GM18517 (cell line): ENCODE data around the gene ATP5PF.
A peak's percentile ranks its signal among the peaks of the same experiment; 100 is the strongest.
"Not testable (repeated sequence)": the region's sequence is repeated elsewhere in the genome, so short reads cannot be mapped to it uniquely, and the experiment has no call there.

Experiments used
- ATAC-seq: cut with Tn5 transposase; IDR thresholded peaks from one replicate; pipeline ENCODE4 v1.9.1; 2021; ENCODE audit warnings: mild to moderate bottlenecking, moderate library complexity; ENCODE audit not compliant: unreplicated experiment

The ATP5PF gene

GRCh38 chr21:25734904-25735645 is at the start of gene ATP5PF, which contains the start of gene GABPA:
ATP5PF (minus strand) TSS chr21:25734904; CDS start chr21:25729794, 5,110 bp downstream.
GABPA (plus strand) TSS chr21:25734972; CDS start chr21:25741599, 6,627 bp downstream.
- ATAC-seq: peak; percentile 89

- not testable (repeated sequence) for ATAC-seq
Measured at GRCh38 chr21:25778126-25778875, 43.6 kb upstream of the ATP5PF start.

DNA sequence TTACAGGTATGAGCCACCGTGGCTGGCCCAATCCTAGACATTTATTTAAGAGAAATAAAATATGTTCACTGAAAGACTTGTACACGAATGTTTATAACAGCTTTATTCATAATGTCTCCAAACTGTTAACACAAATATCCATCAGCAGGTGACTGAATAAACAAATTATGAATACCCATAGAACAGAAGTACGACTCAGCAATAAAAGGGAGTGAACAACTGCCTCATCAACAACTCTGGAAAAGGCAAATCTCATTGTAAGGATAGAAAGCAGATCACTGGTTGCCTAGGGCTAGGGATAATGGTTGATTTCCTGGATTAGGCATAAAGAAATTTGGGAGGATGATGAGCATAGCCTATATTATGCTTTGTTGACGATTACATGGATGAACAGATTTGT is 41.7 kb upstream of the ATP5PF start:
- ATAC-seq: no peak

DNA sequence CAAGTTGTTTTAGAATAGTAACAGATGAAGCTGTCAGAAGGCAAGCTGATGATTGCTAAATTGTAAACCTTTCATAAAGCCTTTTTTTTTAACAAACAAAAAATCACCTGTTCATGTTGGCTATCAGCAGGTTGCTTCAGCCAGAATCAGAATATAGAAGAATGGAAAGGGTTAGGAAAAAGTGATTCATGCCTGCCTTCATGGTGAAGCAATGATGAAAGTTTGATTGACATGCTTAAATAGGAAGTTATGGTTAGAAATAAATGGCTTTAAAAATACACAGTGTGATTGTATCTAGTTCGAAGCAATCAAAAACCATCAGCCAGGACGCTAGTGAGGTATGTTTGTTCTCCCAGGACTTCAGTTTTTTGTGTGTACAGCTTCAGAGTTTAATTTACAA is 38.0 kb upstream of the ATP5PF start:
- ATAC-seq: no peak

DNA sequence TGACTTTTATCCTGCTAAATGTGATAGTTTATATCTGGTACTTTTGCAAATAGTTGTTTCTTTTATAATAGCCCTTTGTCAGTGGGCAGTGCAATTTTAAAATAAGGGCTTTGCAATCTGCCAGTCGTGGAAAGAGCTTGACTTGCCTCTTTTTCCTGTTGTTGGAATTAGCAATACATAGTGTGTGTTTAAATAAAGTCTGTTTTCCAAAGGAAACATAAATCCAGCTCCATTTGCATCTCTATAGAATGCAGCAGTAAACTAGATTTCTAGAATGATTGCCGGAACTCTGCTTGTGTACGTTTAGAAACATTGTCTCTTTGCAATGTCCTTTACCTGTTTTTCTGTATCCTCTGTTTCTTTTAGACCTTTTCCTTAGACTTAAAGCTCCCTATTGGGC is 33.2 kb upstream of the ATP5PF start:
- ATAC-seq: no peak

GRCh38 chr21:25764065-25764464 is 29.4 kb upstream of the ATP5PF start:
- ATAC-seq: no peak

DNA sequence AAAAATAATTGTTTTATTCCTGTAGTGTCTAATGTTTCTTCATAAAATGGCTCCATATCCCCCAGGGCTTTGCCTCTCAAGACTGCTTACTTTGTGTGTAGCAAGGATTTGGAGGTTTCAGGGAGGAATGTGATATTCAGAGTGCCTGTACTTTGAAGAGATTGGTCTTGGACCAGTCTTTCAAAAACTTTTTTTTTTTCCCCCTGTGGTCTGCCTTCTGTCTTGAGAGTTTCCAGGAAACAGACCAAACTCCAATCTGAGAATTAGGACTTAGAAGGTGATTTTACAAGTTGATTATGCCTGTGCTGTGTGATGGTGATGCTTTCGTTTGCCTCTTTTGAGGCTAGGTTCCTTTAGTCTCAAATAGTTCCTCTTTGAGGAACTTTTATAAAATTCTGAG is 26.0 kb upstream of the ATP5PF start:
- ATAC-seq: no peak

GRCh38 chr21:25760061-25760460 is 25.4 kb upstream of the ATP5PF start:
- ATAC-seq: no peak

DNA sequence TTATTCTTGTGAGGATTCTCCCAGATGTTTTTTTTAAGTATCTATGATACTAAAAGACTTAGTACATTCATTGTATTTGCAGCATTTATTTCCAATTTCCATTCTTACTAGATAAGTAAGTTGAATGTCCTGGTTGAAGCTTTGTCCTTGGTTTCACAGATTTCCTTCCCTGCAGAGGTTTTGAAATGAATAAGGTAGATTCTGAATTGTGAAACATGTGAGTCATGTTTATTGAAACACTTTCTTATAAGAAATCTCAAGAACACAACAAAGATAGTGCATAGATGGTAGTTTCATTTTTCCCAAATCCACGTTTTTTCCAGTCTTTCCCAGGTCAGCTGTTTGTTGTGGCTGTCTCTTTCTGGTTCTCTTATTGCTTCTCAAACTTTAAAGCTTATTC is 24.9 kb upstream of the ATP5PF start:
- ATAC-seq: no peak

GRCh38 chr21:25757531-25757930 is 22.8 kb upstream of the ATP5PF start:
- no peak for ATAC-seq

DNA sequence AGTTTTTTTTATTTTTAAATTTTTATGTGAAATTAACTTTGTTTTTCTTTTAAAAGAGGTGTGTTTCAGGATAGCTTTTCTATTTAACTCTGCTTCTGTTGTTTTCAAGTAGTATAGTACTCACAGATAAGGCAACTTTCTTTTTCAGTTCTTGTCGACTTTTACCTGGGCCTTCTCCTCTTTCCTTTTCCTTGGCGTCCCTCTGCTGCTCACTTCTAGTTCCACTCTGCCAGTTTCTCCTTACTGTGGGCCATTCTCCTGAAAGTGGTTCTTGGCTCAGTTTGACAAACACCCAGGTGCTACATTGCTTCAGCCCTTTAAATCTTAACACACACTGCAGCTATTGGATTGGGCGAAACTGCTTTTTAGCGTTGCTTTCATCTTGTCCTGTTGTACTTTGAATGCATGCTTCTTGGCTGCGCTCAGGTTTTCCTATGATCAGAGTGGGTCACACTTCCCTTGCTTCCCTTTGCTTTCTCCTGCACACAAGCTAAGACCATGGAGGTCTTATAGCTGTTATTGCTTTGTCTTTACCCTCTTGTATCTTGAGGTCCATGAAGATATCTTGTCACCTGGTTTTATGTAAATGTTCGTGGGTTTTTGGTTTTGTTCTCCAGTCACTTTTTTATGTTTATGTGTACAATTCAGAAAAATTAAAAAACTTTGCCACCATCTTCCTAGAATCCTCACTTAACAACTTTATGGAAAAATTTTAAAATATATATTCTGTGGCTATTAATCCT is 21.7 kb upstream of the ATP5PF start:
- no peak for ATAC-seq

DNA sequence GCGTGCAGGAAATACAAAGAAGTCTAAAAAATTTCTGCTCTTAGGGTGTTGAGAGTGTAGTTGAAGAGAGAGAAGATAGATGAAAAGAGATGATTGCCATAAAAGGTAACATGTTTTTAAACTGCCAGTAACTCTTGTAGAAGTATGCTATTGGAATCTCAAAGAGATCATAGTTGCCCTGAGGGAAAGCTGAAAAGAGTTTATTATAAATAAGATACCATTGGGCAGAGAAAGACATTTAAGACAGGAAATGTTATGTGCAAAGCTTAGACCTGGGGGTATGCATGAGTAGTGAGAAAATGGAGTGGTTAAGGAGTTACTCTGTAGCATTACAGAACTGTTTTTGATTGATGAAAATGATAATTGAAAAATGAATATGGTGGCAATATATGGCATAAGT is 17.7 kb upstream of the ATP5PF start:
- ATAC-seq: no peak

GRCh38 chr21:25750085-25750484 is 15.4 kb upstream of the ATP5PF start:
- ATAC-seq: no peak

DNA sequence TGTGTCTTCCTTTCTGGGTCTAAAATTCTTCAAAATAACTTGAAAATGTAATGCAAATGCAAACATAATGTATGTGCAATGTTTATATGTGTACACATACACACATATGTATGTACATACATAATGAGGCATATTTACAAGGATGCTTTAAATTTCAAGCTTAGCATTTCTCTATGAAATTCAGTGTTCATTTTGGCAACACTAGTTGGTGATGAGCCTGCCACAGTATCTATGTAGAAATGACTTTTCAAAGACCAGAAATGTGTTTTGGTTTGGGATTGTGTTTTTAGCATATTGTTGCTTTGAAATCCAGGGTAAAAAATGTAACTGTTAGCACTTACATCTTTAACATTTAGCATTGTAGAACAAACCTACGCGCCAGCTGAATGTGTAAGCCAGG is 10.2 kb upstream of the ATP5PF start:
- ATAC-seq: no peak

DNA sequence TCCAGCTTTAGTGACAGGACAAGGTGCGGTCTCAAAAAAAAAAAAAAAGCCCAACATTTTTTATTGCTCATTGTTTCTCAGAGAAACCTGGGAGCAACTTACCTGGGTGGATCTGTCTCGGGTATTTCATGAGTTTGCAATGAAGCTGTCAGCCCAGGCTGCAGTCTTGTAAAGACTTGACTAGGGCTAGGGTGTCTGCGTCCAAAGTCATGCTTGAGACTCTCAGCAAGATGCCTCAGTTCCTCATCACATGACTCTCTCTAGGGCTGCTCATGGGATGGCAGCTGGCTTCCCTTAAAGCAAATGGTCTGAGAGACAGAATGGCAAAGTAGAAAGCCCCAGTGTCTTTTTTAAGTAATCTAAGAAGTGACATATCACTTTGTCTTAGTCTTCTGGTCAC is 8.2 kb upstream of the ATP5PF start:
- no peak for ATAC-seq

DNA sequence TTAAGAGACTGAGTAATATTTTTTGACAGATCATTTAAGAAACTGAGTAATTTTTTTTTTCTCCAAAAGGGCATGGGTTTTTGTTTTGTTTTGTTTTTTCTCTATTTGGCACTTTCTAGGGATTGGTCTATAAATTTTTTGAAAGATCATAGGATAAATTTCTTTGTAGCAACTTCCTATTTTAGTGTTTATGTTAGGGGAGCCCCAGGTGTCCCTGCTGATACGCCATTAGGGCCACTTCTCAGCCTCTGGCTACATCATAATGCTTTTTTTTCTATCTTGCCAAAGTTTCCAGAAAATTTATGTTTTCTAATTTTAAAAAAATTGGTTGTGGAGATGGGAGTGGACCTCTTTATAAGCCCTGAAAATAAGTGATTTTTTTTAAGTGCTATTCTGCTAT is 2.7 kb upstream of the ATP5PF start:
- no peak for ATAC-seq

DNA sequence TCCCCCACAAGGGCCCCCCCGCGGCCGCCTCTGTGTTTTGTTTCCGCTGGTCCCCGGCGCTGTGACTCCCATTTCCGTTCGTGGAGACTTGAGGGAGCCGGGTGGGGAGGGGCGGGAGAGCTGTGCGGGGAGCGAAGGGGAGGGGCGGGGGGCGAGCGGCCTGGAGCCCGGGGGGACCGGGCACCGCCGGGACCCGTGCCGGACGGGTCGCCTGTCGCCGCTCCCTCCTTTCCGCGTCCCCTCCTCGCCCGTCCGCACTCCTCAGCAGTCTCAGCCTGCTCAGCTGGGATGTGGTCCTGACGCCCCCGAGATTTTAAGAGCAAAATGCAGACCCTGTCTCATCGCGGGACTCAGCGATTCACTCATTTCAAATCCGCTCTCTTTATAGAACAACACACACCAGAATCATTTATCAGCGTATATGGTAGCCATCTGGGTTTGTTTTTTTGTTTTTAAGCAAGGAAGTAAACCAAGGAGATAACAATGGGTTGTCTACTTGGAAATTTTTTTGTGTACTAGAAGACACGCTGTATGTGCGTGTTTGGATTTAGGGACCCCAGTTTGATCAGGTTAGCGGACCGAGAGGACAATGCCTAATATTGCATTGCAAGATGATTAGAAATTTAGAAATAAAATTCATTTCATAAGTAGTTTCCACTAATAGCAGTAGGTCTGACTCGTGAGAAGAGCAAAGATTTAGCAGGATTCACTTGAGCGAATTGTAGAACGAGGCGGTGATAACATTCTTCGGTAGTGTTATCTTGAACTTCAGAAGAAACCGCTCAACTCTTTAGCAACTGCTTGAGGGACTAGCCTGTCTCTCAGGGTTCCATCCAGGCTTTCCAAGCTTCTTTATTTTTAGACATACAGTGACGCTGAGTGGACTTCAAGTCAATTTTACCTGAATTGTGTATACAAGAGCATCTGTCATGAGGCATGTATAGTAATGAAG is 1.2 kb upstream of the ATP5PF start:
- ATAC-seq: peak; percentile 7

DNA sequence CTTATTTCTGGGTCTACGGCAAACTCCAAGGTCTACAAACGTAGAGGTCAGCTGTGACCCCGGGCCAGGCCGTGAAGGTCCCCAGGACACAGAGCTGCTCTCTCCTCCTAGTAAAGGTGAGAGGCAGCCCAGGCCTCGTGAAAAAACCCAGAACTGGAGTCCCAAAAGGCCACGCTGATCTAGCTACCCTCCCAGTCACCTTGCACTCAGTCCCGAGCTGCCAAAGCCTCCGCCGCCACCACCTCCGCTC is 125 bp downstream of the ATP5PF start:
- ATAC-seq: peak; percentile 6

DNA sequence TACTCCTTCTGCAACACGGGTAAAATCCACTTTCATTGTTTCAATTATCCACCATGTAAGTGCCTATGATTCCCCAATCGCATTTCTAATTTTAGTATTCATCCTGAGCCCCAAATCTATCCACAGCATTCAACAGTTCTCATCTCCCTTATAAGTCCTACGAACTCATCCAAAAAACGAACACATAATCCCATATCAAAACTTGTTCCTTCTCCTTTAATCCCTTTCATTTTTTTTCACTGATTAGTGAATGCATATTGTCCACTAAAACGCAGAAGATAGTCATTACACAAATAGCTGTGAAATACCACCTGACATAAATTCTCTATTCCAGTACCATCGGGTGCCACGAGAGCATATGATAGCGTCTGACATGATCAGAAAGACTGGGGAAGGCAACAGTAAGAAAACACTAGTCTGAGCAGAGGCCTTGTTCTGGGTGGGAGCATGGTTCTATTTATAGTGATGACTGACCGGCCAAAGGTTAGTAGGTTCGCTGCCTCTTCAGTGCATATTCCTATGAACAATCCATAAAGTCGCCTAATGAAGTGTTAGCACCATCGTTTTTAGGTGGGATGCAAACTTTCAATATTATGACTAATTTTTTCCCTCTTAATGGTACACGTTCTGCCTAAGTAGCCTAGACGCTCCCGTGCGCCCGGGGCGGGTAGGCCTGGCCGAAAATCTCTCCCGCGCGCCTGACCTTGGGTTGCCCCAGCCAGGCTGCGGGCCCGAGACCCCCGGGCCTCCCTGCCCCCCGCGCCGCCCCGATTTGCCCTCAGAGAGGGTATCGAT is 648 bp downstream of the ATP5PF start:
- peak; percentile 23 for ATAC-seq
